NOMO-1 (cell line): Measurements from ENCODE around the gene R3HDM1.
"Not testable (repeated sequence)": the region's sequence is repeated elsewhere in the genome, so short reads cannot be mapped to it uniquely, and the experiment has no call there.

Experiments
- DNase-seq, 2 experiments: peaks; one replicate each; lab custom pipeline; 2025; ENCODE audit not compliant: unreplicated experiment in 2 of 2; lab: John Stamatoyannopoulos, UW

R3HDM1 gene

GRCh38 chr2:135563793-135564192 lies 32.5 kb downstream of the R3HDM1 start:
- no peak for DNase-seq

GRCh38 chr2:135570884-135571283 lies 39.6 kb downstream of the R3HDM1 start:
- DNase-seq, result no peak

GRCh38 chr2:135573620-135574019 lies 42.3 kb downstream of the R3HDM1 start:
- DNase-seq, result no peak

- DNase-seq, result no peak
These were observed 50.0 kb downstream of the R3HDM1 start for GRCh38 chr2:135581282-135581681.

GRCh38 chr2:135582383-135582782 lies 51.1 kb downstream of the R3HDM1 start:
- no peak for DNase-seq

GRCh38 chr2:135585586-135585985 lies 54.3 kb downstream of the R3HDM1 start:
- peak in 1 of 2 experiments; percentile 18 for DNase-seq

GRCh38 chr2:135586148-135586547 lies 54.9 kb downstream of the R3HDM1 start:
- DNase-seq, result no peak

- no peak for DNase-seq
These were observed 56.7 kb downstream of the R3HDM1 start for GRCh38 chr2:135587958-135588357.

GRCh38 chr2:135590619-135591260 lies 59.5 kb downstream of the R3HDM1 start:
- no peak for DNase-seq

GRCh38 chr2:135600915-135601314 lies 69.6 kb downstream of the R3HDM1 start:
- DNase-seq, result no peak

GRCh38 chr2:135603543-135603942 lies 72.3 kb downstream of the R3HDM1 start:
- no peak for DNase-seq

GRCh38 chr2:135607561-135607960 lies 76.3 kb downstream of the R3HDM1 start:
- no peak for DNase-seq

- no peak for DNase-seq
These were observed 81.0 kb downstream of the R3HDM1 start for GRCh38 chr2:135612319-135612718.

GRCh38 chr2:135615404-135615803 lies 84.1 kb downstream of the R3HDM1 start:
- no peak for DNase-seq

- DNase-seq, result no peak
These were observed 86.3 kb downstream of the R3HDM1 start for GRCh38 chr2:135617501-135618015.

- no peak for DNase-seq
These were observed 88.9 kb downstream of the R3HDM1 start for GRCh38 chr2:135620198-135620597.

- no peak for DNase-seq
These were observed 98.2 kb downstream of the R3HDM1 start for GRCh38 chr2:135629520-135629919.

GRCh38 chr2:135630034-135630433 lies 98.8 kb downstream of the R3HDM1 start:
- not testable (repeated sequence) for DNase-seq

GRCh38 chr2:135630488-135630887 lies 99.2 kb downstream of the R3HDM1 start:
- no peak for DNase-seq

GRCh38 chr2:135633582-135633981 lies 102.3 kb downstream of the R3HDM1 start:
- no peak for DNase-seq

- DNase-seq, result no peak
These were observed 104.0 kb downstream of the R3HDM1 start for GRCh38 chr2:135635212-135635835.

GRCh38 chr2:135636982-135637381 lies 105.7 kb downstream of the R3HDM1 start:
- DNase-seq, result no peak
